ENCODE measurements around the gene CCR9. TPM values are rescaled to one million over a fixed set of nuclear protein-coding genes. Genes with fewer than 3 reads are reported as not detected.

The CCR9 gene
- total RNA-seq, 1 experiment from 2014 or later: not detected

- DNase-seq (ENCODE audit: low spot score): no peak
Measured at GRCh38 chr3:45936261-45936660, 49.9 kb downstream of the CCR9 start.

- DNase-seq (ENCODE audit: low spot score): no peak
Measured at GRCh38 chr3:45937206-45938042, 51.1 kb downstream of the CCR9 start.

GRCh38 chr3:45938043-45938435 lies 51.7 kb downstream of the CCR9 start:
- no peak for DNase-seq (ENCODE audit: low spot score)

GRCh38 chr3:45938864-45939263 lies 52.5 kb downstream of the CCR9 start:
- peak; percentile 85 for DNase-seq (ENCODE audit: low spot score)

- DNase-seq (ENCODE audit: low spot score): no peak
Measured at GRCh38 chr3:45939341-45939771, 53.0 kb downstream of the CCR9 start.

GRCh38 chr3:45940004-45940780 lies 53.8 kb downstream of the CCR9 start:
- DNase-seq (ENCODE audit: low spot score): no peak

- no peak for DNase-seq (ENCODE audit: low spot score)
Measured at GRCh38 chr3:45940781-45941365, 54.5 kb downstream of the CCR9 start.

- DNase-seq (ENCODE audit: low spot score): no peak
Measured at GRCh38 chr3:45942051-45942825, 55.9 kb downstream of the CCR9 start.

GRCh38 chr3:45943207-45943846 lies 57.0 kb downstream of the CCR9 start, which contains the start of gene CXCR6:
CXCR6 (plus strand) TSS chr3:45943464; CDS start chr3:45946482, 3,018 bp downstream.
- DNase-seq (ENCODE audit: low spot score): no peak

- no peak for DNase-seq (ENCODE audit: low spot score)
Measured at GRCh38 chr3:45944830-45945620, 58.7 kb downstream of the CCR9 start.

GRCh38 chr3:45946307-45946706 lies 60.0 kb downstream of the CCR9 start:
- DNase-seq (ENCODE audit: low spot score): no peak

- DNase-seq (ENCODE audit: low spot score): no peak
Measured at GRCh38 chr3:45946875-45947274, 60.5 kb downstream of the CCR9 start.

GRCh38 chr3:45947361-45947760 lies 61.0 kb downstream of the CCR9 start:
- DNase-seq (ENCODE audit: low spot score): no peak

- DNase-seq (ENCODE audit: low spot score): peak; percentile 11
Measured at GRCh38 chr3:45948311-45948781, 62.0 kb downstream of the CCR9 start.

GRCh38 chr3:45948881-45949280 lies 62.5 kb downstream of the CCR9 start:
- DNase-seq (ENCODE audit: low spot score): no peak

GRCh38 chr3:45949432-45949831 lies 63.1 kb downstream of the CCR9 start:
- DNase-seq (ENCODE audit: low spot score): no peak

- DNase-seq (ENCODE audit: low spot score): no peak
Measured at GRCh38 chr3:45950131-45950530, 63.8 kb downstream of the CCR9 start.

- DNase-seq (ENCODE audit: low spot score): no peak
Measured at GRCh38 chr3:45950686-45951600, 64.6 kb downstream of the CCR9 start.

GRCh38 chr3:45951946-45952345 lies 65.6 kb downstream of the CCR9 start:
- no peak for DNase-seq (ENCODE audit: low spot score)

All from A172 (cell line).